Stimulated activated CD4-positive, alpha-beta T cell treated with anti-CD3 and anti-CD28 coated beads, TNF-alpha, amount 100 ng/mL, for 4 hours (primary cell): ENCODE results near the gene BMI1.

Experiments
- DNase-seq, 3 experiments: peaks; one replicate each; pipeline ENCODE4 v3.0.0-alpha.2; 2020; ENCODE audit warnings: low read depth in 3 of 3

The BMI1 gene

GRCh38 chr10:22367471-22367870, 46.6 kb downstream of the BMI1 start:
- DNase-seq = no peak

GRCh38 chr10:22368402-22368801, 47.5 kb downstream of the BMI1 start:
- DNase-seq = no peak

GRCh38 chr10:22368981-22369380, 48.1 kb downstream of the BMI1 start:
- no peak for DNase-seq

- no peak for DNase-seq
Observed at GRCh38 chr10:22369434-22370072, 48.7 kb downstream of the BMI1 start.

GRCh38 chr10:22370320-22370719, 49.4 kb downstream of the BMI1 start:
- no peak for DNase-seq

GRCh38 chr10:22372298-22372697, 51.4 kb downstream of the BMI1 start:
- DNase-seq = no peak

GRCh38 chr10:22372917-22373316, 52.0 kb downstream of the BMI1 start:
- DNase-seq = no peak

- DNase-seq = no peak
Observed at GRCh38 chr10:22374489-22375126, 53.7 kb downstream of the BMI1 start.

- DNase-seq = peak in 2 of 3 experiments; percentile 7 to 28
Observed at GRCh38 chr10:22379059-22379458, 58.2 kb downstream of the BMI1 start.
